ENCODE data around the gene DCLK1.

DCLK1 gene

DNA sequence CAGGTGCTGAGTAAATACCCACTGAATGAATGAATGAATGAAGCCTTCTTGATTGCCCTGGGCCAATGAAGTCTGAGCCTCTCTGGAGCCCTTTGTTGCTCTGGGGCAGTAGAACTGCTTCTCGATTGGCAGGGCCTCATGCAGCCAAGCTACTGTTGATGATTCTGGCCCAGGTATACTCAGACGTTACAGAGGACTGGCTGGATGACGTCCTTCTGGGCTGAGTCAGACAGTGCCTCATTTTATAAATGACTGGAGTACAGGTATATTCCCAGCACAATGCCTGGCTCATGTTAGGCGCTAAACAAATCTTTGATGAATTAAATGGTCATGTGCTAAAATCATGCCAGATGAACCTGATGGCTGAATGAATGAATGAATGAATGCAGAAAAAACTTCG lies 410.9 kb downstream of the DCLK1 start:
- DNase-seq (ENCODE audit: low read depth in 1 of 2, low spot score in 1 of 2) = no peak
- no peak for TF ChIP-seq JUND (IDR thresholded peaks at IDR 0.05; ENCODE audit: low read depth)
- in situ Hi-C loops (cut with HindIII; ENCODE audit: low pct_unique_long_range_greater_than_20kb, low sequenced_read_pairs) = no loop called here
